GM21381 (cell line): ENCODE data around the gene SLC39A8.
"Not testable (repeated sequence)": the region's sequence is repeated elsewhere in the genome, so short reads cannot be mapped to it uniquely, and the experiment has no call there.

Source experiments
- ATAC-seq: cut with Tn5 transposase; IDR thresholded peaks from one replicate; pipeline ENCODE4 v1.9.1; 2021; ENCODE audit warnings: mild to moderate bottlenecking, moderate library complexity; ENCODE audit not compliant: unreplicated experiment

The SLC39A8 gene

GRCh38 chr4:102243296-102243695 lies 102.0 kb downstream of the SLC39A8 start:
- not testable (repeated sequence) for ATAC-seq

- ATAC-seq, result no peak
These were observed 110.9 kb downstream of the SLC39A8 start for GRCh38 chr4:102234243-102234838.

- ATAC-seq, result no peak
These were observed 115.1 kb downstream of the SLC39A8 start for GRCh38 chr4:102230194-102230593.

GRCh38 chr4:102227388-102227787 lies 117.9 kb downstream of the SLC39A8 start:
- ATAC-seq, result no peak

GRCh38 chr4:102223461-102223860 lies 121.8 kb downstream of the SLC39A8 start:
- no peak for ATAC-seq

- no peak for ATAC-seq
These were observed 122.4 kb downstream of the SLC39A8 start for GRCh38 chr4:102222838-102223409.

GRCh38 chr4:102219129-102219528 lies 126.2 kb downstream of the SLC39A8 start:
- no peak for ATAC-seq

GRCh38 chr4:102218656-102219055 lies 126.6 kb downstream of the SLC39A8 start:
- no peak for ATAC-seq

- no peak for ATAC-seq
These were observed 127.4 kb downstream of the SLC39A8 start for GRCh38 chr4:102217775-102218355.

GRCh38 chr4:102217345-102217744 lies 127.9 kb downstream of the SLC39A8 start:
- ATAC-seq, result no peak

GRCh38 chr4:102216666-102217065 lies 128.6 kb downstream of the SLC39A8 start:
- no peak for ATAC-seq

- ATAC-seq, result no peak
These were observed 132.3 kb downstream of the SLC39A8 start for GRCh38 chr4:102213031-102213430.
